GM12874 (cell line): ENCODE results near the gene NME9.

ENCODE experiments used
- CTCF ChIP-seq: IDR thresholded peaks from 2 replicates; pipeline ENCODE4 v1.5.1; 2011; ENCODE audit warnings: low read depth, mild to moderate bottlenecking, control low read depth, low read length, moderate library complexity; ENCODE audit not compliant: insufficient read depth

Gene NME9

GRCh38 chr3:138373736-138374094, 44.1 kb upstream of the NME9 start:
- no peak for TF ChIP-seq CTCF

- TF ChIP-seq CTCF = no peak
These were observed 43.6 kb upstream of the NME9 start for GRCh38 chr3:138373087-138373735.

- TF ChIP-seq CTCF = no peak
These were observed 41.7 kb upstream of the NME9 start for GRCh38 chr3:138371070-138371965.

GRCh38 chr3:138370321-138370720, 40.7 kb upstream of the NME9 start:
- no peak for TF ChIP-seq CTCF

- no peak for TF ChIP-seq CTCF
These were observed 39.7 kb upstream of the NME9 start for GRCh38 chr3:138369151-138369900.

- no peak for TF ChIP-seq CTCF
These were observed 38.3 kb upstream of the NME9 start for GRCh38 chr3:138367911-138368310.

- TF ChIP-seq CTCF = no peak
These were observed 37.7 kb upstream of the NME9 start for GRCh38 chr3:138367326-138367850.
